Fibroblast of lung (primary cell): ENCODE results near the gene UPF3A. TPM values are rescaled to one million over a fixed set of nuclear protein-coding genes. Genes with fewer than 3 reads are reported as not detected.
"Not testable (repeated sequence)": the region's sequence is repeated elsewhere in the genome, so short reads cannot be mapped to it uniquely, and the experiment has no call there.

ENCODE experiments used
- DNase-seq, 2 donors: peaks; one replicate each; pipeline versions ENCODE4 v3.0.0 to v3.0.0-alpha.2; 2010; ENCODE audit warnings: low read depth in 2 of 2
- H2AFZ ChIP-seq: 2 replicates; pipeline ENCODE4 v1.5.1; 2012; ENCODE audit warnings: low read length, control low read depth, inconsistent platforms
- H3K27ac ChIP-seq: 2 replicates; pipeline ENCODE4 v1.5.1; 2011; ENCODE audit warnings: low read length, control low read depth; ENCODE audit not compliant: insufficient read depth
- H3K27me3 ChIP-seq: 2 replicates; pipeline ENCODE4 v1.5.1; 2011; ENCODE audit warnings: mild to moderate bottlenecking, low read length; ENCODE audit not compliant: control insufficient read depth, insufficient read depth
- H3K36me3 ChIP-seq: 2 replicates; pipeline ENCODE4 v1.5.1; 2011; ENCODE audit warnings: low read length; ENCODE audit not compliant: control insufficient read depth, insufficient read depth
- H3K4me1 ChIP-seq: 2 replicates; pipeline ENCODE4 v1.5.1; 2011; ENCODE audit warnings: low read length; ENCODE audit not compliant: control insufficient read depth, insufficient read depth; ENCODE audit errors: extremely low read depth
- H3K4me2 ChIP-seq: 2 replicates; pipeline ENCODE4 v1.5.1; 2011; ENCODE audit warnings: low read length, control low read depth; ENCODE audit not compliant: insufficient read depth; ENCODE audit errors: extremely low read depth
- H3K4me3 ChIP-seq, 4 experiments: fragments of 200-600 bp in 1 of 4; sonication (generic) in 1 of 4; replicated peaks in 1 of 4; 2 replicates each; pipeline ENCODE4 v1.5.1; 2011 to 2016; ENCODE audit warnings: low read length in 4 of 4, low read depth in 3 of 4, mild to moderate bottlenecking in 3 of 4, control low read depth in 2 of 4, inconsistent platforms in 1 of 4, mixed read lengths in 1 of 4; ENCODE audit not compliant: insufficient read depth in 1 of 4; ENCODE audit errors: control extremely low read depth in 1 of 4
- H3K79me2 ChIP-seq: 2 replicates; pipeline ENCODE4 v1.5.1; 2012; ENCODE audit warnings: mild to moderate bottlenecking, low read length, inconsistent platforms; ENCODE audit not compliant: control insufficient read depth, insufficient read depth
- H3K9ac ChIP-seq: 2 replicates; pipeline ENCODE4 v1.5.1; 2011; ENCODE audit warnings: mild to moderate bottlenecking, low read length, control low read depth; ENCODE audit not compliant: insufficient read depth
- H3K9me3 ChIP-seq: 2 replicates; pipeline ENCODE4 v1.5.1; 2012; ENCODE audit warnings: low read depth, low read length; ENCODE audit not compliant: control insufficient read depth, insufficient read depth
- H4K20me1 ChIP-seq: 2 replicates; pipeline ENCODE4 v1.5.1; 2011; ENCODE audit warnings: low read length; ENCODE audit not compliant: control insufficient read depth, insufficient read depth; ENCODE audit errors: extremely low read depth
- EZH2 ChIP-seq: IDR thresholded peaks from 2 replicates; pipeline ENCODE4 v1.5.1; 2012; ENCODE audit warnings: low read length, control low read depth, mild to moderate bottlenecking; ENCODE audit errors: missing control alignments
- polyA plus RNA-seq, 2 donors: library from polyadenylated mRNA; depleted of rRNA in 1 of 2; stranded (reverse) in 1 of 2; unstranded in 1 of 2; fragments of >200 nt; gene quantifications; 2 replicates each; pipeline ENCODE4 v1.2.1, GENCODE V29; 2011 to 2012; ENCODE audit warnings: missing spikeins in 1 of 2
- total RNA-seq: library from RNA; depleted of rRNA; stranded (reverse); fragments of >200 nt; gene quantifications from 2 replicates; pipeline ENCODE4 v1.2.1, GENCODE V29; 2014
- TF ChIP-seq, protein P1 (sequence below), 2 donors: IDR thresholded peaks in 1 of 2; conservative IDR thresholded peaks in 1 of 2; 1 replicate in 1 of 2; 2 replicates in 1 of 2; pipeline ENCODE4 v1.5.1; 2011 to 2012; ENCODE audit warnings: low read length in 2 of 2, control low read depth in 1 of 2, inconsistent platforms in 1 of 2, low read depth in 1 of 2, mild to moderate bottlenecking in 1 of 2

The UPF3A gene
- total and polyA plus RNA-seq, 2 donors (not counting 1 experiment from before 2014, with no cell fraction given) = 27.6 to 40.5 TPM

- no peak for TF ChIP-seq EZH2
- TF ChIP-seq, protein P1, sequence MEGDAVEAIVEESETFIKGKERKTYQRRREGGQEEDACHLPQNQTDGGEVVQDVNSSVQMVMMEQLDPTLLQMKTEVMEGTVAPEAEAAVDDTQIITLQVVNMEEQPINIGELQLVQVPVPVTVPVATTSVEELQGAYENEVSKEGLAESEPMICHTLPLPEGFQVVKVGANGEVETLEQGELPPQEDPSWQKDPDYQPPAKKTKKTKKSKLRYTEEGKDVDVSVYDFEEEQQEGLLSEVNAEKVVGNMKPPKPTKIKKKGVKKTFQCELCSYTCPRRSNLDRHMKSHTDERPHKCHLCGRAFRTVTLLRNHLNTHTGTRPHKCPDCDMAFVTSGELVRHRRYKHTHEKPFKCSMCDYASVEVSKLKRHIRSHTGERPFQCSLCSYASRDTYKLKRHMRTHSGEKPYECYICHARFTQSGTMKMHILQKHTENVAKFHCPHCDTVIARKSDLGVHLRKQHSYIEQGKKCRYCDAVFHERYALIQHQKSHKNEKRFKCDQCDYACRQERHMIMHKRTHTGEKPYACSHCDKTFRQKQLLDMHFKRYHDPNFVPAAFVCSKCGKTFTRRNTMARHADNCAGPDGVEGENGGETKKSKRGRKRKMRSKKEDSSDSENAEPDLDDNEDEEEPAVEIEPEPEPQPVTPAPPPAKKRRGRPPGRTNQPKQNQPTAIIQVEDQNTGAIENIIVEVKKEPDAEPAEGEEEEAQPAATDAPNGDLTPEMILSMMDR (conservative IDR thresholded peaks at IDR 0.05 in 1 of 2, IDR thresholded peaks at IDR 0.05 in 1 of 2; ENCODE audit: low read depth in 1 of 2, low read length in 2 of 2) = peak; percentile 74 to 82
- no peaks in the 10 kb centered on the region for H3K36me3 ChIP-seq
- H3K9ac ChIP-seq = no peak overlapping the region
- H3K4me1 ChIP-seq = no peaks in the 10 kb centered on the region
- no peaks in the 10 kb centered on the region for H4K20me1 ChIP-seq
- DNase-seq = peak; percentile 26 to 52
- no peak overlapping the region for H3K4me3 ChIP-seq
- no peak overlapping the region for H3K4me2 ChIP-seq
- no peak overlapping the region for H3K27ac ChIP-seq
- no peaks in the 10 kb centered on the region for H3K27me3 ChIP-seq
- no peak overlapping the region for H2AFZ ChIP-seq
- no peaks in the 10 kb centered on the region for H3K79me2 ChIP-seq
- H3K9me3 ChIP-seq = no peaks in the 10 kb centered on the region
Measured at GRCh38 chr13:114339857-114340534, 58.6 kb downstream of the UPF3A start.

- no peak overlapping the region for H3K27ac ChIP-seq
- no peaks in the 10 kb centered on the region for H3K36me3 ChIP-seq
- peaks cover 2% of the 10 kb centered on the region for H3K27me3 ChIP-seq
- no peaks in the 10 kb centered on the region for H4K20me1 ChIP-seq
- H3K9ac ChIP-seq = no peak overlapping the region
- TF ChIP-seq, protein P1 (conservative IDR thresholded peaks at IDR 0.05 in 1 of 2, IDR thresholded peaks at IDR 0.05 in 1 of 2; ENCODE audit: low read depth in 1 of 2, low read length in 2 of 2) = no peak
- no peak for TF ChIP-seq EZH2
- H3K9me3 ChIP-seq = no peaks in the 10 kb centered on the region
- no peaks in the 10 kb centered on the region for H3K79me2 ChIP-seq
- DNase-seq = no peak
- no peaks in the 10 kb centered on the region for H3K4me1 ChIP-seq
- H3K4me3 ChIP-seq = no peak overlapping the region
- H3K4me2 ChIP-seq = no peak overlapping the region
- H2AFZ ChIP-seq = no peak overlapping the region
Measured at GRCh38 chr13:114341003-114341777, 59.8 kb downstream of the UPF3A start.

DNA sequence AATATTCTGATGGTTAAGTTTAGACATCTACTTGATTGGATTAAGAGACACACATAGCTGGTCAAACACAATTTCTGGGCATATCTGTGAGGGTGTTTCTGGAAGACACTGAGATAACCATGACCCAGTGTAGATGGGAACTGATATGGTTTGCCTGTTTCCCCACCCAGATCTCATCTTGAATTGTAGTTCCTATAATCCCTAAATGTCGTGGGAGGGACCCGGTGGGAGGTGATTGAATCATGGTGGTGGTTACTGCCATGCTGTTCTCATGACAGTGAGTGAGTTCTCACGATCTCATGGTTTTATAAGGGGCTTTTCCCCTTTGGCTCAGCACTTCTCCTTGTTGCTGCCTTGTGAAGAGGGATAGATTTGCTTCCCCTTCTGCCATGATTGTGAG, 65.9 kb downstream of the UPF3A start:
- not testable (repeated sequence) for H3K9me3 ChIP-seq, H3K4me3 ChIP-seq, H3K79me2 ChIP-seq, H3K4me2 ChIP-seq, H3K4me1 ChIP-seq, H3K36me3 ChIP-seq, H4K20me1 ChIP-seq, DNase-seq, H3K9ac ChIP-seq, H3K27ac ChIP-seq, H2AFZ ChIP-seq
- H3K27me3 ChIP-seq = peaks cover 11% of the 10 kb centered on the region
